PFSK-1 (cell line): Measurements from ENCODE around the gene SPTB.

Experiments used
- FOXP2 ChIP-seq: optimal IDR thresholded peaks from 2 replicates; pipeline ENCODE3; 2011; ENCODE audit warnings: borderline replicate concordance, control low read depth, inconsistent platforms; ENCODE audit not compliant: insufficient read depth; ENCODE audit errors: extremely low read length, extremely low read depth
- POLR2AphosphoS5 ChIP-seq: IDR thresholded peaks from 2 replicates; pipeline ENCODE4 v1.6.1; 2012; ENCODE audit warnings: low read depth, mild to moderate bottlenecking, control low read depth, low read length, moderate library complexity
- REST ChIP-seq, 2 experiments: IDR thresholded peaks; 2 replicates each; pipeline versions ENCODE4 v1.6.1 to v1.8.0; 2011 to 2012; ENCODE audit warnings: low read depth in 2 of 2, low read length in 2 of 2, control low read depth in 1 of 2, inconsistent platforms in 1 of 2, mild to moderate bottlenecking in 1 of 2, moderate library complexity in 1 of 2; ENCODE audit not compliant: insufficient read depth in 1 of 2
- SIN3A ChIP-seq: IDR thresholded peaks from 2 replicates; pipeline ENCODE4 v1.6.1; 2012; ENCODE audit warnings: mild to moderate bottlenecking, low read length, moderate library complexity, borderline replicate concordance; ENCODE audit not compliant: insufficient read depth
- TAF1 ChIP-seq: IDR thresholded peaks from 2 replicates; pipeline ENCODE4 v1.6.1; 2012; ENCODE audit warnings: low read length, control low read depth, borderline replicate concordance; ENCODE audit not compliant: insufficient read depth

SPTB gene

GRCh38 chr14:64725261-64725815, 154.4 kb downstream of the SPTB start:
- TF ChIP-seq SIN3A: no peak
- no peak for TF ChIP-seq TAF1
- TF ChIP-seq POLR2AphosphoS5: no peak
- TF ChIP-seq FOXP2: no peak
- no peak for TF ChIP-seq REST (IDR thresholded peaks at IDR 0.05; ENCODE audit: insufficient read depth in 1 of 2, low read depth in 2 of 2, low read length in 2 of 2)

DNA sequence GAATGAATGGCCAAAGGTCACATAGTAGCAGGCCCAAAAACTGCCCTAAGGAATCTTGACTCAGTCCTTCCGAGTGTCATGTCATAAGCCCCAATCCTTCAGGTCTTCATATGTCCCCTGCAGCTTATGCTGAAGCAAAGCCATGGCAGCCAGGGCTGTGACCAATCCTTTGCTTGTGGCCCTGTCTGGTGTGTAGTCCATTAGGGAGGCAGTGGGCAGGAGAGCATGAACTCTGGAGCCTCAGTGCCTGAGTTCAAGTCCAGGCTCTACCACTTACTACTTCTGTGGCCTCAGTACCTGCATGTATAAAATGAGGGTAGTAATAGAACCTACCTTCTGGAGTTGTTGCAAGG, 155.2 kb downstream of the SPTB start:
- no peak for TF ChIP-seq TAF1
- no peak for TF ChIP-seq FOXP2
- TF ChIP-seq REST (IDR thresholded peaks at IDR 0.05; ENCODE audit: insufficient read depth in 1 of 2, low read depth in 2 of 2, low read length in 2 of 2): no peak
- TF ChIP-seq SIN3A: no peak
- no peak for TF ChIP-seq POLR2AphosphoS5

- TF ChIP-seq POLR2AphosphoS5: no peak
- TF ChIP-seq FOXP2: no peak
- no peak for TF ChIP-seq REST (IDR thresholded peaks at IDR 0.05; ENCODE audit: insufficient read depth in 1 of 2, low read depth in 2 of 2, low read length in 2 of 2)
- no peak for TF ChIP-seq SIN3A
- no peak for TF ChIP-seq TAF1
Measured at GRCh38 chr14:64723691-64724577, 155.8 kb downstream of the SPTB start.

DNA sequence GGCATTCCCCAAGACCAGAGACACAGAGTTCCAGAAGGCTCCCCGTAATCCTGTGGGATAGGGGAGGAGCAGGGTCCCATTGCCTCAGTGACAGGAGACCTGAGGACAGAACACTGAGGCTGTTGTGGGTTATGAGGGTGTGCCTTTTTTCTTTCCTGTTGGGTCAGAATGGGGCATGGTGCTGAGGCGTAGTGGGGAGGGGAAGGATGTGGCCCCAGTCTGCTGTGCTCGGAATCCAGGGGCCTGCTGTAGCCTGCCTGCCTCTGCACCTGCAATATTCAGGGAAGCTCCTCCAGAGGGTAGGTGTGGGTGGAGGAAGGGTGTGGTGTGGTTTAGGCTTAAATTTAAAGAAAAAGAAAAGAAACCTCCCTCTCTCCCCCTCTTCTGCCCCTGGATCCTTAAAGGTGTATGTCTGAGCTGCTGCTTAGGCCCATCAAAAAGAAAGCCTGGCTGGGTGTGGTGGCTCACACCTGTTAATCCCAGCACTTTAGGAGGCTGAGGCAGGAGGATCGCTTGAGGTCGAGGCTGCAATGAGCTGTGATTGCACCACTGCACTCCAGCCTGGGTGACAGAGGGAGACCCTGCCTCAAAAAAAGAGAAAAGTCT, 156.8 kb downstream of the SPTB start:
- TF ChIP-seq POLR2AphosphoS5: no peak
- no peak for TF ChIP-seq REST (IDR thresholded peaks at IDR 0.05; ENCODE audit: insufficient read depth in 1 of 2, low read depth in 2 of 2, low read length in 2 of 2)
- no peak for TF ChIP-seq TAF1
- no peak for TF ChIP-seq SIN3A
- TF ChIP-seq FOXP2: no peak
